Body of pancreas (tissue), 4 donors: Measurements from ENCODE around the gene DACH1. TPM values are rescaled to one million over a fixed set of nuclear protein-coding genes. Genes with fewer than 3 reads are reported as not detected.

ENCODE experiments used
- ATAC-seq: fragments of 150-250 bp; one replicate; pipeline ENCODE4 v1.9.1; 2016
- DNase-seq, 4 donors: peaks; one replicate each; pipeline ENCODE4 v3.0.0-alpha.2; 2019
- H3K27ac ChIP-seq, 4 donors: fragments of 200-600 bp; sonication (generic); 1 replicate in 3 of 4; 2 replicates in 1 of 4; pipeline versions ENCODE4 v1.5.1 to v1.6.1; 2016 to 2019; ENCODE audit warnings: mild to moderate bottlenecking in 1 of 4, mixed read lengths in 1 of 4, moderate library complexity in 1 of 4
- H3K27me3 ChIP-seq, 2 donors: fragments of 200-600 bp; sonication (generic); one replicate each; pipeline ENCODE4 v1.6.0; 2016; ENCODE audit warnings: mild to moderate bottlenecking in 1 of 2
- H3K36me3 ChIP-seq, 2 donors: fragments of 200-600 bp; sonication (generic); replicated peaks in 1 of 2; 2 replicates each; pipeline ENCODE4 v1.5.1; 2016; ENCODE audit warnings: low read depth in 2 of 2; ENCODE audit not compliant: insufficient read depth in 1 of 2
- H3K4me1 ChIP-seq: fragments of 200-600 bp; sonication (generic); one replicate; pipeline ENCODE4 v1.6.0; 2016
- H3K4me3 ChIP-seq, 2 donors: fragments of 200-600 bp; sonication (generic); 1 replicate in 1 of 2; 2 replicates in 1 of 2; pipeline ENCODE4 v1.5.1; 2016 to 2019
- H3K9me3 ChIP-seq, 3 donors: fragments of 200-600 bp; sonication (generic); 1 replicate in 2 of 3; 2 replicates in 1 of 3; pipeline ENCODE4 v1.5.1; 2016
- POLR2A ChIP-seq, 3 donors: fragments of 450-650 bp; IDR thresholded peaks; one replicate each; pipeline ENCODE4 v1.6.1; 2016; ENCODE audit warnings: antibody characterized with exemption in 3 of 3, mild to moderate bottlenecking in 2 of 3
- WGBS, 2 donors: methylation state at CpG; one replicate each; pipeline ENCODE4 v1.1.5; 2017; 5-methylcytosine and 5-hydroxymethylcytosine counted together
- intact Hi-C: fragments of 100-400 bp; cut with DNase I; formaldehyde crosslinking; loops from one replicate; pipeline ENCODE4 v1.15.1; 2023
- total RNA-seq, 2 donors: library from RNA; depleted of rRNA; stranded (reverse); fragments of >200 nt; gene quantifications; one replicate each; pipeline ENCODE4 v1.1.0, GENCODE V29; 2016
- TF ChIP-seq, protein P1 (sequence below), 7 experiments: fragments of 450-650 bp in 4 of 7; fragments of 200-600 bp in 3 of 7; sonication (generic) in 3 of 7; IDR thresholded peaks; one replicate each; pipeline ENCODE4 v1.5.1; 2016 to 2019; ENCODE audit warnings: antibody characterized with exemption in 7 of 7

DACH1 gene
- total RNA-seq, 2 donors from 2014 or later: 2.9 to 3.3 TPM

GRCh38 chr13:71871844-71872243 lies 4.8 kb upstream of the DACH1 start:
- no peaks in the 10 kb centered on the region for H3K9me3 ChIP-seq
- no peak overlapping the region for H3K4me3 ChIP-seq
- no peak for DNase-seq
- ATAC-seq: no peak
- TF ChIP-seq, protein P1, sequence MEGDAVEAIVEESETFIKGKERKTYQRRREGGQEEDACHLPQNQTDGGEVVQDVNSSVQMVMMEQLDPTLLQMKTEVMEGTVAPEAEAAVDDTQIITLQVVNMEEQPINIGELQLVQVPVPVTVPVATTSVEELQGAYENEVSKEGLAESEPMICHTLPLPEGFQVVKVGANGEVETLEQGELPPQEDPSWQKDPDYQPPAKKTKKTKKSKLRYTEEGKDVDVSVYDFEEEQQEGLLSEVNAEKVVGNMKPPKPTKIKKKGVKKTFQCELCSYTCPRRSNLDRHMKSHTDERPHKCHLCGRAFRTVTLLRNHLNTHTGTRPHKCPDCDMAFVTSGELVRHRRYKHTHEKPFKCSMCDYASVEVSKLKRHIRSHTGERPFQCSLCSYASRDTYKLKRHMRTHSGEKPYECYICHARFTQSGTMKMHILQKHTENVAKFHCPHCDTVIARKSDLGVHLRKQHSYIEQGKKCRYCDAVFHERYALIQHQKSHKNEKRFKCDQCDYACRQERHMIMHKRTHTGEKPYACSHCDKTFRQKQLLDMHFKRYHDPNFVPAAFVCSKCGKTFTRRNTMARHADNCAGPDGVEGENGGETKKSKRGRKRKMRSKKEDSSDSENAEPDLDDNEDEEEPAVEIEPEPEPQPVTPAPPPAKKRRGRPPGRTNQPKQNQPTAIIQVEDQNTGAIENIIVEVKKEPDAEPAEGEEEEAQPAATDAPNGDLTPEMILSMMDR (IDR thresholded peaks at IDR 0.05): no peak
- no peak for TF ChIP-seq POLR2A (IDR thresholded peaks at IDR 0.05)
- 10 to 15% methylated on average over 1 of the region's 1 CpG for WGBS, 2 donors
- H3K36me3 ChIP-seq: no peaks in the 10 kb centered on the region
- H3K4me1 ChIP-seq: no peaks in the 10 kb centered on the region
- H3K27ac ChIP-seq: no peak overlapping the region
- intact Hi-C loops: no loop called here
- H3K27me3 ChIP-seq: no peaks in the 10 kb centered on the region

DNA sequence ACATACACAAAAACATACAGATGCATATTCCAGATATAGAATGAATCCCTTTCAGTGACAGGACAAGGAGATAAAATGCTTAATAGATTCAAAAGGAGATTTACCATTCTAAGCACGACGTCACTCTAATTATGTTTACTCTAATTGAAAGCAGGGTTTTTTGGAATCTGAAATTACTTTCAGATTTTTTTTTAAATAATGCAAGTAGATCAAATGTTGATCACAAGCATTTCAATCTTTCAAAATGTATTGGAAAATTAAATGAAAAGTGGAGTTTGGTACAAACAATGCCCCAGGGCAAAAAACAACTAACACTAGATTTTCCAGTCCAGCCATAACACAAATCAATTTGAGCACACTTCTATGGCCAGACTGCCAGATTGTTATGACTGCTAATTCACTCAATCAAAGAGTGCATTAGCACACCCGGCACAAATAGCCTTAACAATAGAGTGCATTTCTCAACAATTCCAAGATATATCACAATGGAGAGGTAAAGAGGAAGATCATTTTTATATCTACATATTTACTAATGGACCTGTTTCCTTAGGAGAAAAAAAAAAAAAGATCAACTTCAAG lies 4.3 kb upstream of the DACH1 start:
- Histone ChIP-seq H3K9me3 (no peaks in the 10 kb centered on the region), H3K27me3 (no peaks in the 10 kb centered on the region), H3K27ac (no peak overlapping the region), H3K36me3 (no peaks in the 10 kb centered on the region), H3K4me1 (no peaks in the 10 kb centered on the region), H3K4me3 (no peak overlapping the region)
- intact Hi-C loops: no loop called here
- 60 to 61% methylated on average over 3 of the region's 3 CpGs for WGBS, 2 donors
- DNase-seq (no peak), ATAC-seq (no peak)
- TF ChIP-seq POLR2A (IDR thresholded peaks at IDR 0.05): no peak
- TF ChIP-seq, protein P1 (IDR thresholded peaks at IDR 0.05): no peak

- Histone ChIP-seq H3K9me3 (no peaks in the 10 kb centered on the region), H3K4me1 (peaks cover 7% of the 10 kb centered on the region), H3K36me3 (no peaks in the 10 kb centered on the region), H3K27me3 (no peaks in the 10 kb centered on the region), H3K4me3 (no peak overlapping the region), H3K27ac (no peak overlapping the region)
- intact Hi-C loops: no loop called here
- ATAC-seq (no peak), DNase-seq (no peak)
- TF ChIP-seq POLR2A (IDR thresholded peaks at IDR 0.05): no peak
- TF ChIP-seq, protein P1 (IDR thresholded peaks at IDR 0.05): no peak
- WGBS, 2 donors: 26 to 27% methylated on average over 8 of the region's 8 CpGs
These were observed 3.1 kb upstream of the DACH1 start for GRCh38 chr13:71870100-71870499.

DNA sequence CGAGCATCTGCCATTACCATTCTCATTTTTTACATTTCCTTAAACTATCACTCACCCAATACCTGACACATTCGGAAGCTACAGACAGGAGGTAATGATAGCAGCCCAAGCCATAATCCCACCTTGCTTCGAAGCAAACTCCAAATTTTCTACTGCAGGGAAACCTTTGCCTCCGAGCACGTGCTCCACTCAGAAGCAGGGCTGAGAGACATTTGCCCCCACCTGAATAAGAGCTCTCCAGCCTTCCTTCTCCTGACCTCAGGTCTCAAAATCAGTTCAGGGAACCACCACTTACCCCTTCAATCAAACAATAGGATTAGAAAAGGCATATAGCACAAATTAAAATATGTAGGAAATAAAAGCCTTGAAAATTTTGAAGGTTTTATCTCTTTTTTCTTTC lies 2.3 kb upstream of the DACH1 start:
- no peak overlapping the region for H3K4me3 ChIP-seq
- ATAC-seq (no peak), DNase-seq (no peak)
- no peak for TF ChIP-seq POLR2A (IDR thresholded peaks at IDR 0.05)
- TF ChIP-seq, protein P1 (IDR thresholded peaks at IDR 0.05): no peak
- 84 to 92% methylated on average over 5 of the region's 5 CpGs for WGBS, 2 donors
- intact Hi-C loops: no loop called here
- peaks cover 15% of the 10 kb centered on the region for H3K4me1 ChIP-seq
- no peaks in the 10 kb centered on the region for H3K27me3 ChIP-seq
- no peaks in the 10 kb centered on the region for H3K9me3 ChIP-seq
- no peaks in the 10 kb centered on the region for H3K36me3 ChIP-seq
- H3K27ac ChIP-seq: no peak overlapping the region
